NT2/D1 (cell line): ENCODE results near the gene OSER1.

Experiments used
- SUZ12 ChIP-seq: IDR thresholded peaks from 2 replicates; pipeline ENCODE4 v1.6.1; 2011; ENCODE audit not compliant: insufficient read length, insufficient read depth; ENCODE audit errors: extremely low read depth
- YY1 ChIP-seq: IDR thresholded peaks from 2 replicates; pipeline ENCODE4 v1.6.1; 2011; ENCODE audit not compliant: insufficient read length, insufficient read depth
- ZNF274 ChIP-seq: IDR thresholded peaks from 2 replicates; pipeline ENCODE4 v1.6.1; 2011; ENCODE audit warnings: mild to moderate bottlenecking, low read depth, low read length

DNA sequence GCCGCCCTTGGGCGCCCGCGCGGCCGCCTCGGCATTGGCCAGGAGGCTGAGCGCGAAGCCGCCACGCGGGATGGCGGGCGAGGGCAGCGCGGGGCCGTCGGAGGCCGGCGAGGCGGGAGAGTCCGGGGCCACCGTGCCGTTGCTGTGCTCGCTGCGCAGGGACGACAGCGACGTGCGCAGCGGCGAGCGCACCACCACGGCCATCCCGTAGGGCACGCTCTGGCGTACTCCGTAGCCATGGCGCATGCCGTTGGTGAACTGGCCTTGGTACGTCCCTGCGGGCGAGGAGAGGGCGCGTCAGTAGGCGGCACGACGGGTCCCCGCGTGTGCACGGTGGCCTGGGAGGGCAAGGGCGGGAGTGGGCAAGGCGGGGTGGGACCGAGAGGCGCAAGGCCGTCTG lies 50.4 kb downstream of the OSER1 start:
- TF ChIP-seq YY1 (no peak), ZNF274 (no peak), SUZ12 (no peak)
